HG03139 (cell line): Measurements from ENCODE around the gene KLHL29.

Source experiments
- ATAC-seq: cut with Tn5 transposase; IDR thresholded peaks from one replicate; pipeline ENCODE4 v1.9.1; 2021; ENCODE audit not compliant: unreplicated experiment

KLHL29 gene

GRCh38 chr2:23601301-23601965 is 216.5 kb downstream of the KLHL29 start:
- no peak for ATAC-seq

- no peak for ATAC-seq
These were observed 217.1 kb downstream of the KLHL29 start for GRCh38 chr2:23602116-23602515.

- ATAC-seq = no peak
These were observed 218.2 kb downstream of the KLHL29 start for GRCh38 chr2:23603156-23603555.

- ATAC-seq = no peak
These were observed 218.6 kb downstream of the KLHL29 start for GRCh38 chr2:23603581-23603980.

- ATAC-seq = no peak
These were observed 219.8 kb downstream of the KLHL29 start for GRCh38 chr2:23604731-23605130.

GRCh38 chr2:23605236-23605635 is 220.3 kb downstream of the KLHL29 start:
- no peak for ATAC-seq

- no peak for ATAC-seq
These were observed 221.2 kb downstream of the KLHL29 start for GRCh38 chr2:23606196-23606595.

GRCh38 chr2:23606968-23607367 is 222.0 kb downstream of the KLHL29 start:
- no peak for ATAC-seq

- no peak for ATAC-seq
These were observed 222.9 kb downstream of the KLHL29 start for GRCh38 chr2:23607925-23608324.

GRCh38 chr2:23609254-23609653 is 224.3 kb downstream of the KLHL29 start:
- no peak for ATAC-seq

GRCh38 chr2:23611839-23612238 is 226.9 kb downstream of the KLHL29 start:
- ATAC-seq = no peak

GRCh38 chr2:23614701-23615100 is 229.7 kb downstream of the KLHL29 start:
- ATAC-seq = no peak

GRCh38 chr2:23615216-23616020 is 230.4 kb downstream of the KLHL29 start:
- ATAC-seq = no peak

- no peak for ATAC-seq
These were observed 231.7 kb downstream of the KLHL29 start for GRCh38 chr2:23616630-23617029.

- ATAC-seq = no peak
These were observed 232.3 kb downstream of the KLHL29 start for GRCh38 chr2:23617167-23617810.

GRCh38 chr2:23617811-23618215 is 232.8 kb downstream of the KLHL29 start:
- ATAC-seq = no peak

GRCh38 chr2:23618265-23618664 is 233.3 kb downstream of the KLHL29 start:
- ATAC-seq = no peak

- ATAC-seq = no peak
These were observed 234.0 kb downstream of the KLHL29 start for GRCh38 chr2:23618794-23619530.

- ATAC-seq = no peak
These were observed 235.0 kb downstream of the KLHL29 start for GRCh38 chr2:23619941-23620340.

- ATAC-seq = no peak
These were observed 235.9 kb downstream of the KLHL29 start for GRCh38 chr2:23620841-23621341.

- ATAC-seq = no peak
These were observed 236.6 kb downstream of the KLHL29 start for GRCh38 chr2:23621616-23622015.
